GM12878 (cell line): Measurements from ENCODE around the gene IPO8. TPM values are rescaled to one million over a fixed set of nuclear protein-coding genes. Genes with fewer than 3 reads are reported as not detected.

Experiments
- ATAC-seq: fragments of 200-7000 bp; cut with Tn5 transposase; 3 replicates; pipeline ENCODE4 v1.9.1; 2020; ENCODE audit warnings: mild to moderate bottlenecking, moderate library complexity
- BruUV-seq: library from RNA; stranded (reverse); fragments of 400-500 nt; replicated peaks from 2 replicates; lab custom pipeline; 2021; lab: Mats Ljungman, UMichigan
- CTCF ChIA-PET: fragments of 300-600 bp; sonication (Branson Sonifier 250); formaldehyde crosslinking; extraction: SDS; loops from one replicate; lab custom pipeline; 2021; ENCODE audit warnings: inconsistent platforms; lab: Yijun Ruan, JAX
- POLR2A ChIA-PET: fragments of 350-600 bp; formaldehyde crosslinking; extraction: SDS; loops from one replicate; lab custom pipeline; 2021; ENCODE audit warnings: inconsistent platforms; lab: Charles Lee
- RAD21 ChIA-PET: fragments of 300-600 bp; sonication (Branson Sonifier 250); formaldehyde crosslinking; loops from one replicate; lab custom pipeline; 2023; ENCODE audit warnings: antibody characterized with exemption; ENCODE audit not compliant: unreplicated experiment; lab: Charles Lee
- SMC1A ChIA-PET: fragments of 300-600 bp; sonication (Branson Sonifier 250); formaldehyde crosslinking; loops from one replicate; lab custom pipeline; 2023; ENCODE audit not compliant: unreplicated experiment, uncharacterized antibody; lab: Charles Lee
- DNase-seq: peaks from one replicate; pipeline ENCODE4 v3.0.0-alpha.2; 2011; ENCODE audit warnings: low read depth, low spot score
- FAIRE-seq: peaks from 3 replicates; lab custom pipeline; 2011; peaks lifted over from hg19 to GRCh38; lab: Jason Lieb, UNC
- H2AFZ ChIP-seq: 2 replicates; pipeline ENCODE4 v1.6.0; 2011; ENCODE audit warnings: low read depth, low read length, control low read depth; ENCODE audit not compliant: control insufficient read depth
- H3K27ac ChIP-seq: 2 replicates; pipeline ENCODE4 v1.5.1; 2011; ENCODE audit warnings: control low read depth; ENCODE audit not compliant: control insufficient read depth, insufficient read depth
- H3K27me3 ChIP-seq, 2 experiments: replicated peaks in 1 of 2; 2 replicates each; pipeline versions ENCODE4 v1.6.0 to v1.6.1; 2011; ENCODE audit warnings: low read length in 1 of 2; ENCODE audit not compliant: control insufficient read depth in 2 of 2, insufficient read depth in 2 of 2
- H3K36me3 ChIP-seq, 2 experiments: 2 replicates each; pipeline ENCODE4 v1.5.1; 2011; ENCODE audit warnings: low read length in 1 of 2; ENCODE audit not compliant: control insufficient read depth in 2 of 2, insufficient read depth in 2 of 2
- H3K4me1 ChIP-seq: 2 replicates; pipeline ENCODE4 v1.6.1; 2011; ENCODE audit warnings: mild to moderate bottlenecking, low read length, moderate library complexity, mixed read lengths; ENCODE audit not compliant: control insufficient read depth, insufficient read depth
- H3K4me2 ChIP-seq: 2 replicates; pipeline ENCODE4 v1.6.0; 2011; ENCODE audit warnings: control low read depth; ENCODE audit not compliant: control insufficient read depth, insufficient read depth
- H3K4me3 ChIP-seq: fragments of 200-600 bp; sonication (generic); 2 replicates; pipeline ENCODE4 v1.5.1; 2016
- H3K79me2 ChIP-seq: 2 replicates; pipeline ENCODE4 v1.6.0; 2011; ENCODE audit warnings: low read length; ENCODE audit not compliant: control insufficient read depth, insufficient read depth
- H3K9ac ChIP-seq: 2 replicates; pipeline ENCODE4 v1.8.0; 2011; ENCODE audit warnings: low read length, control low read depth, mixed read lengths; ENCODE audit not compliant: control insufficient read depth, insufficient read depth
- H3K9me3 ChIP-seq: replicated peaks from 3 replicates; pipeline ENCODE4 v1.5.1; 2011; ENCODE audit warnings: mild to moderate bottlenecking, low read length; ENCODE audit not compliant: control insufficient read depth, insufficient read depth
- H4K20me1 ChIP-seq: 2 replicates; pipeline ENCODE4 v1.6.0; 2011; ENCODE audit not compliant: control insufficient read depth, insufficient read depth
- ASH2L ChIP-seq: fragments of 300-600, 200-600 bp; sonication (generic); IDR thresholded peaks from 2 replicates; pipeline ENCODE4 v1.6.1; 2017; ENCODE audit warnings: low read depth, mild to moderate bottlenecking, borderline replicate concordance
- BMI1 ChIP-seq: fragments of 450-650 bp; IDR thresholded peaks from 2 replicates; pipeline ENCODE4 v1.6.1; 2016; ENCODE audit warnings: mild to moderate bottlenecking, moderate library complexity, borderline replicate concordance
- KDM1A ChIP-seq: fragments of 200-600 bp; sonication (generic); IDR thresholded peaks from 2 replicates; pipeline ENCODE4 v1.6.1; 2016; ENCODE audit warnings: borderline replicate concordance
- MLLT1 ChIP-seq: fragments of 450-650 bp; IDR thresholded peaks from 2 replicates; pipeline ENCODE4 v1.6.1; 2016; ENCODE audit warnings: mild to moderate bottlenecking
- MYC ChIP-seq: IDR thresholded peaks from 2 replicates; pipeline ENCODE4 v1.6.1; 2011; ENCODE audit warnings: mild to moderate bottlenecking, low read length, moderate library complexity, inconsistent platforms; ENCODE audit not compliant: insufficient read depth, insufficient replicate concordance, insufficient read length, severe bottlenecking
- NR2C1 ChIP-seq: fragments of 450-650 bp; IDR thresholded peaks from 2 replicates; pipeline ENCODE4 v1.6.1; 2017; ENCODE audit warnings: antibody characterized with exemption, mild to moderate bottlenecking, moderate library complexity
- SIN3A ChIP-seq: IDR thresholded peaks from 2 replicates; pipeline ENCODE4 v1.6.1; 2012; ENCODE audit warnings: low read depth, low read length, improper control_type of control experiment
- SMC3 ChIP-seq: IDR thresholded peaks from 2 replicates; pipeline ENCODE4 v1.6.1; 2011; ENCODE audit warnings: low read length, improper control_type of control experiment, borderline replicate concordance
- SPI1 ChIP-seq: IDR thresholded peaks from 2 replicates; pipeline ENCODE4 v1.6.1; 2011; ENCODE audit warnings: low read depth, mild to moderate bottlenecking, low read length, moderate library complexity, borderline replicate concordance; ENCODE audit not compliant: insufficient read depth
- SRF ChIP-seq, 2 experiments: IDR thresholded peaks; 2 replicates each; pipeline ENCODE4 v1.6.1; 2011; ENCODE audit warnings: low read depth in 2 of 2, low read length in 2 of 2, mild to moderate bottlenecking in 1 of 2, moderate library complexity in 1 of 2
- STAT3 ChIP-seq: IDR thresholded peaks from 2 replicates; pipeline ENCODE4 v1.6.1; 2011; ENCODE audit warnings: low read depth, low read length, improper control_type of control experiment
- USF1 ChIP-seq: IDR thresholded peaks from 2 replicates; pipeline ENCODE4 v1.6.1; 2011; ENCODE audit warnings: borderline replicate concordance, low read depth, mild to moderate bottlenecking, moderate library complexity, mixed read lengths, low read length; ENCODE audit not compliant: insufficient read depth; ENCODE audit errors: extremely low read length
- ZBTB33 ChIP-seq: fragments of 450-650 bp; IDR thresholded peaks from 2 replicates; pipeline ENCODE4 v1.6.1; 2017; ENCODE audit warnings: mild to moderate bottlenecking
- ZNF24 ChIP-seq: fragments of 450-650 bp; IDR thresholded peaks from 2 replicates; pipeline ENCODE4 v1.6.1; 2017; ENCODE audit warnings: antibody characterized with exemption, mild to moderate bottlenecking
- ZNF622 ChIP-seq: fragments of 450-650 bp; IDR thresholded peaks from 2 replicates; pipeline ENCODE4 v1.6.1; 2017; ENCODE audit warnings: mild to moderate bottlenecking, inconsistent platforms
- ZSCAN29 ChIP-seq: fragments of 450-650 bp; IDR thresholded peaks from 2 replicates; pipeline ENCODE4 v1.6.1; 2017; ENCODE audit warnings: mild to moderate bottlenecking, moderate library complexity
- WGBS: methylation state at CpG from one replicate; pipeline ENCODE4 v1.1.6; 2016; ENCODE audit warnings: low lambda C conversion rate; ENCODE audit not compliant: insufficient replicate concordance, insufficient coverage; ENCODE audit errors: missing lambda C conversion rate; 5-methylcytosine and 5-hydroxymethylcytosine counted together
- in situ Hi-C: fragments of 300-500 bp; cut with MboI; formaldehyde crosslinking; loops from 9 replicates; pipeline ENCODE4 v1.14.3; 2018; ENCODE audit warnings: mixed read lengths
- intact Hi-C: fragments of 100-400 bp; cut with micrococcal nuclease; formaldehyde crosslinking; loops from one replicate; pipeline ENCODE4 v1.14.2; 2022; ENCODE audit not compliant: unreplicated experiment
- polyA plus RNA-seq, 11 experiments: library from polyadenylated mRNA; depleted of rRNA in 4 of 11; unstranded in 6 of 11; stranded (reverse) in 5 of 11; fragments of >200 nt; fragmentation: Nextera tagmentation in 4 of 11; fragmentation: Illumina TruSeq in 1 of 11; extraction: Ambion mirVana in 4 of 11; extraction: Trizol in 1 of 11; gene quantifications; 1 replicate in 1 of 11; 2 replicates in 10 of 11; pipeline versions ENCODE4 v1.2.1 to v1.2.3, GENCODE V29; 2011 to 2016; ENCODE audit warnings: inconsistent platforms in 2 of 11, missing spikeins in 2 of 11, low read depth in 1 of 11
- total RNA-seq, 4 experiments: library from RNA; depleted of rRNA in 3 of 4; stranded (reverse); fragments of >200 nt in 3 of 4; fragmentation: Illumina TruSeq in 1 of 4; extraction: Trizol in 1 of 4; gene quantifications; 2 replicates each; pipeline versions ENCODE4 v1.2.1 to v1.2.3, GENCODE V29; 2013 to 2021

Gene IPO8
- total and polyA plus RNA-seq, 10 of the 15 experiments (the other 5 are each of a cell fraction or from before 2014, with no cell fraction given): 6.9 to 38.5 (median 15.1) TPM

GRCh38 chr12:30626847-30627246 lies 68.8 kb downstream of the IPO8 start (continued):
- no peak for TF ChIP-seq USF1
- TF ChIP-seq KDM1A: no peak
- no peak for TF ChIP-seq MYC
- no peak for TF ChIP-seq NR2C1
- TF ChIP-seq SMC3: no peak
- TF ChIP-seq BMI1: no peak
- no peak for TF ChIP-seq ZNF622
- TF ChIP-seq, all 136 proteins: peak for 0

GRCh38 chr12:30624009-30624408 lies 71.7 kb downstream of the IPO8 start:
- Histone ChIP-seq H3K4me1 (no peaks in the 10 kb centered on the region), H3K36me3 (no peaks in the 10 kb centered on the region), H2AFZ (no peak overlapping the region), H3K27ac (no peak overlapping the region), H4K20me1 (no peaks in the 10 kb centered on the region), H3K4me2 (no peak overlapping the region), H3K4me3 (no peak overlapping the region), H3K79me2 (no peaks in the 10 kb centered on the region), H3K9me3 (no peaks in the 10 kb centered on the region), H3K27me3 (no peaks in the 10 kb centered on the region), H3K9ac (no peak overlapping the region)
- TF ChIP-seq ZBTB33 (no peak), MLLT1 (no peak), SRF (IDR thresholded peaks at IDR 0.05; ENCODE audit: low read depth in 2 of 2, low read length in 2 of 2) (no peak), STAT3 (no peak), SPI1 (no peak), ZSCAN29 (no peak), SIN3A (no peak), ASH2L (no peak), ZNF24 (no peak)
- in situ Hi-C loops (no loop called here), intact Hi-C loops (no loop called here)
- ChIA-PET SMC1A (no interaction called here), CTCF (no interaction called here), POLR2A (no interaction called here), RAD21 (no interaction called here)
- BruUV-seq: no TSS peak
- DNase-seq: no peak
- 90% methylated on average over 6 of the region's 6 CpGs for WGBS
- no peak for FAIRE-seq
- no peak for ATAC-seq
